Stimulated activated naive B cell treated with anti-CD40 and anti-IgM and Interleukin-4, amounts not matched to agents 10 μg/mL and 1 μg/mL and 100 μg/mL, for 72 hours (primary cell): ENCODE results near the gene TRIM54.
"Not testable (repeated sequence)": the region's sequence is repeated elsewhere in the genome, so short reads cannot be mapped to it uniquely, and the experiment has no call there.

Experiments
- ATAC-seq, 2 donors: fragments of 150-1000 bp; cut with Tn5 transposase; replicated peaks; 2 replicates each; pipeline ENCODE4 v1.10.0; 2021; ENCODE audit warnings: moderate library complexity in 1 of 2
- DNase-seq: peaks from one replicate; pipeline ENCODE4 v3.0.0; 2021
- H3K27ac Mint-ChIP-seq: one replicate; pipeline ENCODE4 v1.8.0; 2022; ENCODE audit warnings: mild to moderate bottlenecking, mixed read lengths
- H3K27me3 Mint-ChIP-seq, 2 donors: one replicate each; pipeline ENCODE4 v1.8.0; 2022; ENCODE audit warnings: mixed read lengths in 2 of 2
- H3K36me3 Mint-ChIP-seq, 2 donors: one replicate each; pipeline ENCODE4 v1.8.0; 2022; ENCODE audit warnings: mixed read lengths in 2 of 2, mild to moderate bottlenecking in 1 of 2
- H3K4me1 Mint-ChIP-seq, 2 donors: one replicate each; pipeline ENCODE4 v1.8.0; 2022; ENCODE audit warnings: mixed read lengths in 2 of 2, mild to moderate bottlenecking in 1 of 2
- H3K4me3 Mint-ChIP-seq, 2 donors: one replicate each; pipeline ENCODE4 v1.8.0; 2022; ENCODE audit warnings: mild to moderate bottlenecking in 2 of 2, mixed read lengths in 2 of 2, moderate library complexity in 1 of 2
- H3K9me3 Mint-ChIP-seq, 2 donors: one replicate each; pipeline ENCODE4 v1.8.0; 2022; ENCODE audit warnings: mixed read lengths in 2 of 2, mild to moderate bottlenecking in 1 of 2

The TRIM54 gene

GRCh38 chr2:27281442-27281841, 787 bp upstream of the TRIM54 start:
- ATAC-seq (no peak), DNase-seq (no peak)
- no peaks in the 10 kb centered on the region for H3K9me3 Mint-ChIP-seq
- H3K4me1 Mint-ChIP-seq, result peaks cover 5% of the 10 kb centered on the region in 2 donors
- H3K36me3 Mint-ChIP-seq, result no peaks in the 10 kb centered on the region
- no peak overlapping the region for H3K4me3 Mint-ChIP-seq
- H3K27me3 Mint-ChIP-seq, result peaks cover 32 to 35% of the 10 kb centered on the region in 2 donors
- H3K27ac Mint-ChIP-seq, result no peak overlapping the region

GRCh38 chr2:27282892-27283291, 663 bp downstream of the TRIM54 start:
- Mint-ChIP-seq H3K27ac (no peak overlapping the region), H3K36me3 (no peaks in the 10 kb centered on the region), H3K4me3 (no peak overlapping the region), H3K4me1 (peaks cover 5% of the 10 kb centered on the region in 2 donors), H3K27me3 (peaks cover 26 to 30% of the 10 kb centered on the region in 2 donors), H3K9me3 (no peaks in the 10 kb centered on the region)
- ATAC-seq (no peak), DNase-seq (no peak)

GRCh38 chr2:27284996-27285395, 2.8 kb downstream of the TRIM54 start:
- Mint-ChIP-seq H3K4me3 (no peak overlapping the region), H3K4me1 (peaks cover 0 to 2% of the 10 kb centered on the region in 2 donors), H3K27ac (no peak overlapping the region), H3K9me3 (no peaks in the 10 kb centered on the region), H3K36me3 (no peaks in the 10 kb centered on the region), H3K27me3 (peaks cover 23 to 26% of the 10 kb centered on the region in 2 donors)
- DNase-seq (no peak), ATAC-seq (no peak)

- H3K27me3 Mint-ChIP-seq, result peaks cover 23 to 26% of the 10 kb centered on the region in 2 donors
- H3K36me3 Mint-ChIP-seq, result no peaks in the 10 kb centered on the region
- ATAC-seq, result no peak
- no peak for DNase-seq
- H3K4me3 Mint-ChIP-seq, result no peak overlapping the region
- H3K4me1 Mint-ChIP-seq, result no peaks in the 10 kb centered on the region
- H3K27ac Mint-ChIP-seq, result no peak overlapping the region
- no peaks in the 10 kb centered on the region for H3K9me3 Mint-ChIP-seq
Measured at GRCh38 chr2:27285481-27285880, 3.3 kb downstream of the TRIM54 start.

GRCh38 chr2:27288610-27289009, 6.4 kb downstream of the TRIM54 start:
- DNase-seq, result no peak
- Mint-ChIP-seq H3K4me1 (no peaks in the 10 kb centered on the region), H3K36me3 (no peaks in the 10 kb centered on the region), H3K27ac (no peak overlapping the region), H3K9me3 (no peaks in the 10 kb centered on the region), H3K27me3 (peaks cover 4 to 5% of the 10 kb centered on the region in 2 donors), H3K4me3 (no peak overlapping the region)
- ATAC-seq, result no peak

GRCh38 chr2:27290549-27290948, 8.3 kb downstream of the TRIM54 start:
- Mint-ChIP-seq H3K36me3 (no peaks in the 10 kb centered on the region), H3K27ac (no peak overlapping the region), H3K9me3 (no peaks in the 10 kb centered on the region), H3K4me1 (no peaks in the 10 kb centered on the region), H3K4me3 (no peak overlapping the region), H3K27me3 (no peaks in the 10 kb centered on the region)
- peak; percentile 23 to 48 for ATAC-seq
- no peak for DNase-seq

- Mint-ChIP-seq H3K4me1 (no peaks in the 10 kb centered on the region), H3K27me3 (peaks cover 0 to 3% of the 10 kb centered on the region in 2 donors), H3K27ac (no peak overlapping the region), H3K9me3 (no peaks in the 10 kb centered on the region), H3K4me3 (no peak overlapping the region), H3K36me3 (no peaks in the 10 kb centered on the region)
- ATAC-seq, result no peak
- DNase-seq, result no peak
Measured at GRCh38 chr2:27291865-27292264, 9.6 kb downstream of the TRIM54 start.

- H3K4me1 Mint-ChIP-seq, result no peaks in the 10 kb centered on the region
- no peaks in the 10 kb centered on the region for H3K36me3 Mint-ChIP-seq
- H3K27ac Mint-ChIP-seq, result no peak overlapping the region
- ATAC-seq (no peak), DNase-seq (no peak)
- H3K27me3 Mint-ChIP-seq, result peaks cover 11 to 17% of the 10 kb centered on the region in 2 donors
- no peaks in the 10 kb centered on the region for H3K9me3 Mint-ChIP-seq
- H3K4me3 Mint-ChIP-seq, result no peak overlapping the region
Measured at GRCh38 chr2:27294928-27295327, 12.7 kb downstream of the TRIM54 start.

- Mint-ChIP-seq H3K4me3 (no peak overlapping the region), H3K27ac (no peak overlapping the region), H3K4me1 (no peaks in the 10 kb centered on the region), H3K27me3 (peaks cover 11 to 17% of the 10 kb centered on the region in 2 donors), H3K36me3 (no peaks in the 10 kb centered on the region), H3K9me3 (no peaks in the 10 kb centered on the region)
- DNase-seq, result no peak
- no peak for ATAC-seq
Measured at GRCh38 chr2:27296481-27296880, 14.3 kb downstream of the TRIM54 start.

GRCh38 chr2:27297195-27297594, 15.0 kb downstream of the TRIM54 start:
- Mint-ChIP-seq H3K9me3 (no peaks in the 10 kb centered on the region), H3K36me3 (no peaks in the 10 kb centered on the region)

GRCh38 chr2:27298391-27299080, 16.3 kb downstream of the TRIM54 start:
- Mint-ChIP-seq H3K36me3 (no peaks in the 10 kb centered on the region), H3K27ac (no peak overlapping the region), H3K27me3 (peaks cover 11 to 17% of the 10 kb centered on the region in 2 donors), H3K9me3 (no peaks in the 10 kb centered on the region), H3K4me1 (peaks cover 0 to 2% of the 10 kb centered on the region in 2 donors), H3K4me3 (no peak overlapping the region)
- ATAC-seq, result no peak
- no peak for DNase-seq

More at GRCh38 chr2:27297195-27297594, 15.0 kb downstream of the TRIM54 start:
- Mint-ChIP-seq H3K27ac (no peak overlapping the region), H3K4me3 (no peak overlapping the region), H3K4me1 (no peaks in the 10 kb centered on the region), H3K27me3 (peaks cover 11 to 17% of the 10 kb centered on the region in 2 donors)
- no peak for ATAC-seq
- no peak for DNase-seq

GRCh38 chr2:27300606-27301005, 18.4 kb downstream of the TRIM54 start:
- not testable (repeated sequence) for H3K27ac Mint-ChIP-seq, H3K4me3 Mint-ChIP-seq, DNase-seq, ATAC-seq, H3K9me3 Mint-ChIP-seq, H3K4me1 Mint-ChIP-seq, H3K36me3 Mint-ChIP-seq
- peaks cover 23 to 31% of the 10 kb centered on the region in 2 donors for H3K27me3 Mint-ChIP-seq

GRCh38 chr2:27303093-27304025, 21.1 kb downstream of the TRIM54 start:
- peak; percentile 60 to 67 for ATAC-seq
- H3K4me3 Mint-ChIP-seq, result peak overlapping the region; percentile 56 to 67
- no peak for DNase-seq
- H3K4me1 Mint-ChIP-seq, result peaks cover 7 to 15% of the 10 kb centered on the region in 2 donors
- no peak overlapping the region for H3K27ac Mint-ChIP-seq
- H3K36me3 Mint-ChIP-seq, result peaks cover 0 to 1% of the 10 kb centered on the region in 2 donors
- peaks cover 30 to 41% of the 10 kb centered on the region in 2 donors for H3K27me3 Mint-ChIP-seq
- H3K9me3 Mint-ChIP-seq, result no peaks in the 10 kb centered on the region

GRCh38 chr2:27304488-27305240, 22.4 kb downstream of the TRIM54 start:
- Mint-ChIP-seq H3K4me3 (no peak overlapping the region), H3K4me1 (peaks cover 7 to 15% of the 10 kb centered on the region in 2 donors), H3K27me3 (peaks cover 24 to 32% of the 10 kb centered on the region in 2 donors), H3K36me3 (peaks cover 10 to 12% of the 10 kb centered on the region in 2 donors), H3K9me3 (no peaks in the 10 kb centered on the region), H3K27ac (no peak overlapping the region)
- ATAC-seq, result no peak
- DNase-seq, result no peak
